ENCODE results near the gene PPM1H. TPM values are rescaled to one million over a fixed set of nuclear protein-coding genes. Genes with fewer than 3 reads are reported as not detected.

PPM1H gene
- total and polyA plus RNA-seq, 2 donors (not counting 1 experiment from before 2014, with no cell fraction given): 0.01 TPM; not detected in 1

DNA sequence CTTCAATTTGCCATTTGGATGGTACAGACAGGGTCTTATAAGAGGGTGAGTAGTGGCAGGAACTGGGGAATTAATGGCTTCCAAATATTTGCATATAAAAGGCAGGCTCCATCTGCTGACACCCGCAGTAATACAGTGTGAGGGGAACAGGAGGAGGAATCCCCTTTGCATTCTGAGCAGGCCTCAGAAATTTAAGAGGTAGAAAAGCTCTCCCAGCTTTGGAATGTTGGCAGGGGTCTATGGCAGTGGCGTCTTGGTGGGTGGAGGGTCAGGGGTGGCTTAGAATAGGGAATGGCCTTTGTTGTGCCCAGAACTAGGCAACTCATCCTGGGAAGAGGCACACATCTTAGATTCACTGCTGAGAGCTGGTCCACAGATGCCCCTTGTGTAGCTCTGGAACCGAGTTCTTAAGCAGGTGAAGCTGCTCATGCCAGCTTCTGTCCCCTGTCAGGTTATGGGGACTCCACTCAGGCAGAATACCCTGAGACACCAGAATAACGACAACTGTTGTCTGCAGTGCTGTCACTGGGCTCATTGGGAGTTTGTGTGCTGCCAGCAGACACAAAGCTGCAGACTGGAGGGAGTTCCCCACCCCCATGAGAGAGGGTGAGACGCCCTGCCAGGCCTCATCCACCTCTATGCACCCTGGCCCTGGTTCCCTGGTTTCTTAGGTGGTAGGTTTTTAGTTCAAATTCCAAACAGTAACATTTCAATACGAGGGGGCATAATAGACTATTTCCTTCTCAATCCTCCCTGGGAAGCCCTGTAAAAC, 278.2 kb downstream of the PPM1H start:
- H3K27me3 ChIP-seq (replicated peaks in 1 of 4; ENCODE audit: control extremely low read depth in 1 of 4, control insufficient read depth in 3 of 4, insufficient read depth in 4 of 4, low read length in 3 of 4): no peaks in the 10 kb centered on the region
- ATAC-seq (ENCODE audit: low read depth) (no peak), DNase-seq (no peak)
- H3K9me3 ChIP-seq (ENCODE audit: control extremely low read depth in 1 of 3, control insufficient read depth in 2 of 3, insufficient read depth in 1 of 3, low read length in 2 of 3): no peaks in the 10 kb centered on the region
- no peaks in the 10 kb centered on the region for H3K79me2 ChIP-seq (ENCODE audit: control insufficient read depth, insufficient read depth, low read length)
- no peak overlapping the region for H3K4me2 ChIP-seq (replicated peaks; ENCODE audit: low read depth, low read length, poor library complexity, severe bottlenecking)
- no peak overlapping the region for H2AFZ ChIP-seq (ENCODE audit: insufficient read depth, low read depth, low read length, poor library complexity, severe bottlenecking)
- no peaks in the 10 kb centered on the region for H3K4me1 ChIP-seq (ENCODE audit: control insufficient read depth in 2 of 2, insufficient read depth in 2 of 2, low read length in 2 of 2)
- Mint-ChIP-seq H3K4me1 (no peaks in the 10 kb centered on the region), H3K4me3 (no peak overlapping the region), H3K27ac (no peak overlapping the region), H3K9me3 (ENCODE audit: insufficient read depth) (no peaks in the 10 kb centered on the region), H3K27me3 (peaks cover 21% of the 10 kb centered on the region)
- H3K9ac ChIP-seq (ENCODE audit: low read length): no peak overlapping the region
- H3K4me3 ChIP-seq (ENCODE audit: control extremely low read depth in 1 of 5, extremely low read depth in 1 of 5, insufficient read depth in 1 of 5, low read depth in 2 of 5, low read length in 4 of 5): no peak overlapping the region
- no peaks in the 10 kb centered on the region for H4K20me1 ChIP-seq (ENCODE audit: control insufficient read depth, insufficient read depth, low read length, poor library complexity, severe bottlenecking)
- H3K36me3 ChIP-seq (replicated peaks in 1 of 2; ENCODE audit: control extremely low read depth in 1 of 2, control insufficient read depth in 1 of 2, extremely low read depth in 1 of 2, insufficient read depth in 2 of 2, low read length in 1 of 2): no peaks in the 10 kb centered on the region
- intact Hi-C loops (cut with micrococcal nuclease): no loop called here
- no peak for TF ChIP-seq EZH2 (IDR thresholded peaks at IDR 0.05; ENCODE audit: borderline replicate concordance, insufficient read depth, low read depth, low read length, poor library complexity, severe bottlenecking)
- TF ChIP-seq, protein P1, sequence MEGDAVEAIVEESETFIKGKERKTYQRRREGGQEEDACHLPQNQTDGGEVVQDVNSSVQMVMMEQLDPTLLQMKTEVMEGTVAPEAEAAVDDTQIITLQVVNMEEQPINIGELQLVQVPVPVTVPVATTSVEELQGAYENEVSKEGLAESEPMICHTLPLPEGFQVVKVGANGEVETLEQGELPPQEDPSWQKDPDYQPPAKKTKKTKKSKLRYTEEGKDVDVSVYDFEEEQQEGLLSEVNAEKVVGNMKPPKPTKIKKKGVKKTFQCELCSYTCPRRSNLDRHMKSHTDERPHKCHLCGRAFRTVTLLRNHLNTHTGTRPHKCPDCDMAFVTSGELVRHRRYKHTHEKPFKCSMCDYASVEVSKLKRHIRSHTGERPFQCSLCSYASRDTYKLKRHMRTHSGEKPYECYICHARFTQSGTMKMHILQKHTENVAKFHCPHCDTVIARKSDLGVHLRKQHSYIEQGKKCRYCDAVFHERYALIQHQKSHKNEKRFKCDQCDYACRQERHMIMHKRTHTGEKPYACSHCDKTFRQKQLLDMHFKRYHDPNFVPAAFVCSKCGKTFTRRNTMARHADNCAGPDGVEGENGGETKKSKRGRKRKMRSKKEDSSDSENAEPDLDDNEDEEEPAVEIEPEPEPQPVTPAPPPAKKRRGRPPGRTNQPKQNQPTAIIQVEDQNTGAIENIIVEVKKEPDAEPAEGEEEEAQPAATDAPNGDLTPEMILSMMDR (IDR thresholded peaks at IDR 0.05): no peak
- ChIA-PET POLR2A (no interaction called here), CTCF (no interaction called here)
- no peak overlapping the region for H3K27ac ChIP-seq (ENCODE audit: low read length in 2 of 2)
- WGBS (ENCODE audit: insufficient coverage): 97% methylated on average over 4 of the region's 6 CpGs

- H3K9ac ChIP-seq (ENCODE audit: low read length): no peak overlapping the region
- H3K9me3 Mint-ChIP-seq (ENCODE audit: insufficient read depth): no peaks in the 10 kb centered on the region
- no peak for TF ChIP-seq EZH2 (IDR thresholded peaks at IDR 0.05; ENCODE audit: borderline replicate concordance, insufficient read depth, low read depth, low read length, poor library complexity, severe bottlenecking)
- TF ChIP-seq, protein P1 (IDR thresholded peaks at IDR 0.05): no peak
- H3K4me3 ChIP-seq (ENCODE audit: control extremely low read depth in 1 of 5, extremely low read depth in 1 of 5, insufficient read depth in 1 of 5, low read depth in 2 of 5, low read length in 4 of 5): no peak overlapping the region
- ChIA-PET POLR2A (interaction anchor here (0.6 kb wide), 1 partner anchor 453 kb away, joined by 9 read pairs; no protein-coding TSS in a partner anchor), CTCF (no interaction called here)
- no peaks in the 10 kb centered on the region for H3K79me2 ChIP-seq (ENCODE audit: control insufficient read depth, insufficient read depth, low read length)
- 98% methylated on average over 5 of the region's 8 CpGs for WGBS (ENCODE audit: insufficient coverage)
- no peak overlapping the region for H3K4me3 Mint-ChIP-seq
- no peak overlapping the region for H3K27ac Mint-ChIP-seq
- peaks cover 21% of the 10 kb centered on the region for H3K27me3 Mint-ChIP-seq
- no peak overlapping the region for H2AFZ ChIP-seq (ENCODE audit: insufficient read depth, low read depth, low read length, poor library complexity, severe bottlenecking)
- no peaks in the 10 kb centered on the region for H3K36me3 ChIP-seq (replicated peaks in 1 of 2; ENCODE audit: control extremely low read depth in 1 of 2, control insufficient read depth in 1 of 2, extremely low read depth in 1 of 2, insufficient read depth in 2 of 2, low read length in 1 of 2)
- no peaks in the 10 kb centered on the region for H3K4me1 Mint-ChIP-seq
- no peaks in the 10 kb centered on the region for H3K4me1 ChIP-seq (ENCODE audit: control insufficient read depth in 2 of 2, insufficient read depth in 2 of 2, low read length in 2 of 2)
- no peaks in the 10 kb centered on the region for H3K9me3 ChIP-seq (ENCODE audit: control extremely low read depth in 1 of 3, control insufficient read depth in 2 of 3, insufficient read depth in 1 of 3, low read length in 2 of 3)
- intact Hi-C loops (cut with micrococcal nuclease): no loop called here
- no peak overlapping the region for H3K27ac ChIP-seq (ENCODE audit: low read length in 2 of 2)
- no peak for ATAC-seq (ENCODE audit: low read depth)
- no peak for DNase-seq
- no peaks in the 10 kb centered on the region for H4K20me1 ChIP-seq (ENCODE audit: control insufficient read depth, insufficient read depth, low read length, poor library complexity, severe bottlenecking)
- H3K4me2 ChIP-seq (replicated peaks; ENCODE audit: low read depth, low read length, poor library complexity, severe bottlenecking): no peak overlapping the region
- H3K27me3 ChIP-seq (replicated peaks in 1 of 4; ENCODE audit: control extremely low read depth in 1 of 4, control insufficient read depth in 3 of 4, insufficient read depth in 4 of 4, low read length in 3 of 4): no peaks in the 10 kb centered on the region
Measured at GRCh38 chr12:62655666-62656151, 279.2 kb downstream of the PPM1H start.

Data from B cell (primary cell).